ENCODE results near the gene TRIM9. TPM values are rescaled to one million over a fixed set of nuclear protein-coding genes. Genes with fewer than 3 reads are reported as not detected.

Gene TRIM9
- polyA plus RNA-seq, 3 donors from 2014 or later, result 0.17 TPM; not detected in 2

GRCh38 chr14:51023964-51024363 is 70.9 kb downstream of the TRIM9 start:
- H3K4me3 Mint-ChIP-seq, result no peak overlapping the region
- peaks cover 0 to 2% (median 0%) of the 10 kb centered on the region in 6 donors for H3K9me3 Mint-ChIP-seq
- no peak for DNase-seq
- peaks cover 0 to 1% (median under 1%) of the 10 kb centered on the region in 3 donors for H3K27me3 Mint-ChIP-seq (ENCODE audit: low read depth in 3 of 3)
- H3K27ac Mint-ChIP-seq, result no peak overlapping the region
- no peaks in the 10 kb centered on the region for H3K36me3 Mint-ChIP-seq
- no peaks in the 10 kb centered on the region for H3K4me1 Mint-ChIP-seq

GRCh38 chr14:51022769-51023168 is 72.1 kb downstream of the TRIM9 start:
- DNase-seq, result no peak
- Mint-ChIP-seq H3K36me3 (no peaks in the 10 kb centered on the region), H3K27ac (no peak overlapping the region), H3K27me3 (ENCODE audit: low read depth in 3 of 3) (peaks cover 0 to 1% (median 0%) of the 10 kb centered on the region in 3 donors), H3K9me3 (peaks cover 0 to 2% (median 0%) of the 10 kb centered on the region in 6 donors), H3K4me3 (no peak overlapping the region), H3K4me1 (no peaks in the 10 kb centered on the region)

- DNase-seq, result no peak
- Mint-ChIP-seq H3K27ac (no peak overlapping the region), H3K9me3 (peaks cover 0 to 2% (median 0%) of the 10 kb centered on the region in 6 donors), H3K4me1 (no peaks in the 10 kb centered on the region), H3K4me3 (no peak overlapping the region), H3K27me3 (ENCODE audit: low read depth in 3 of 3) (no peaks in the 10 kb centered on the region), H3K36me3 (no peaks in the 10 kb centered on the region)
Observed at GRCh38 chr14:51020024-51020710, 74.7 kb downstream of the TRIM9 start.

GRCh38 chr14:51019089-51019488 is 75.8 kb downstream of the TRIM9 start:
- no peak overlapping the region for H3K27ac Mint-ChIP-seq
- no peaks in the 10 kb centered on the region for H3K36me3 Mint-ChIP-seq
- peaks cover 0 to 2% (median 0%) of the 10 kb centered on the region in 3 donors for H3K27me3 Mint-ChIP-seq (ENCODE audit: low read depth in 3 of 3)
- DNase-seq, result no peak
- H3K9me3 Mint-ChIP-seq, result peaks cover 0 to 2% (median 0%) of the 10 kb centered on the region in 6 donors
- no peak overlapping the region for H3K4me3 Mint-ChIP-seq
- H3K4me1 Mint-ChIP-seq, result no peaks in the 10 kb centered on the region

GRCh38 chr14:51018521-51018920 is 76.4 kb downstream of the TRIM9 start:
- H3K27ac Mint-ChIP-seq, result no peak overlapping the region
- DNase-seq, result no peak
- no peaks in the 10 kb centered on the region for H3K36me3 Mint-ChIP-seq
- H3K27me3 Mint-ChIP-seq (ENCODE audit: low read depth in 3 of 3), result peaks cover 0 to 6% (median 0%) of the 10 kb centered on the region in 3 donors
- H3K9me3 Mint-ChIP-seq, result peaks cover 0 to 2% (median 0%) of the 10 kb centered on the region in 6 donors
- no peak overlapping the region for H3K4me3 Mint-ChIP-seq
- no peaks in the 10 kb centered on the region for H3K4me1 Mint-ChIP-seq

- Mint-ChIP-seq H3K27me3 (ENCODE audit: low read depth in 3 of 3) (peaks cover 0 to 11% (median 0%) of the 10 kb centered on the region in 3 donors), H3K4me1 (no peaks in the 10 kb centered on the region), H3K27ac (no peak overlapping the region), H3K9me3 (no peaks in the 10 kb centered on the region), H3K4me3 (no peak overlapping the region), H3K36me3 (no peaks in the 10 kb centered on the region)
- no peak for DNase-seq
Observed at GRCh38 chr14:51014625-51015024, 80.3 kb downstream of the TRIM9 start.

- Mint-ChIP-seq H3K4me3 (no peak overlapping the region), H3K4me1 (no peaks in the 10 kb centered on the region), H3K36me3 (no peaks in the 10 kb centered on the region), H3K27me3 (ENCODE audit: low read depth in 3 of 3) (peaks cover 0 to 11% (median 0%) of the 10 kb centered on the region in 3 donors), H3K9me3 (no peaks in the 10 kb centered on the region), H3K27ac (no peak overlapping the region)
- no peak for DNase-seq
Observed at GRCh38 chr14:51014086-51014485, 80.8 kb downstream of the TRIM9 start.

- no peak for DNase-seq
- Mint-ChIP-seq H3K27ac (no peak overlapping the region), H3K9me3 (no peaks in the 10 kb centered on the region), H3K4me3 (no peak overlapping the region), H3K4me1 (no peaks in the 10 kb centered on the region), H3K27me3 (ENCODE audit: low read depth in 3 of 3) (peaks cover 0 to 11% (median 0%) of the 10 kb centered on the region in 3 donors), H3K36me3 (no peaks in the 10 kb centered on the region)
Observed at GRCh38 chr14:51012055-51012454, 82.8 kb downstream of the TRIM9 start.

GRCh38 chr14:51008446-51008845 is 86.5 kb downstream of the TRIM9 start:
- H3K27ac Mint-ChIP-seq, result no peak overlapping the region
- H3K36me3 Mint-ChIP-seq, result no peaks in the 10 kb centered on the region
- H3K4me3 Mint-ChIP-seq, result no peak overlapping the region
- H3K9me3 Mint-ChIP-seq, result no peaks in the 10 kb centered on the region
- peaks cover 0 to 9% (median 0%) of the 10 kb centered on the region in 3 donors for H3K27me3 Mint-ChIP-seq (ENCODE audit: low read depth in 3 of 3)
- no peaks in the 10 kb centered on the region for H3K4me1 Mint-ChIP-seq
- DNase-seq, result no peak

- no peaks in the 10 kb centered on the region for H3K4me1 Mint-ChIP-seq
- H3K27me3 Mint-ChIP-seq (ENCODE audit: low read depth in 3 of 3), result peaks cover 0 to 10% (median 0%) of the 10 kb centered on the region in 3 donors
- H3K9me3 Mint-ChIP-seq, result no peaks in the 10 kb centered on the region
- H3K4me3 Mint-ChIP-seq, result no peak overlapping the region
- H3K36me3 Mint-ChIP-seq, result no peaks in the 10 kb centered on the region
- DNase-seq, result no peak
- H3K27ac Mint-ChIP-seq, result no peak overlapping the region
Observed at GRCh38 chr14:51006781-51007211, 88.1 kb downstream of the TRIM9 start.

GRCh38 chr14:51006324-51006723 is 88.6 kb downstream of the TRIM9 start:
- H3K27me3 Mint-ChIP-seq (ENCODE audit: low read depth in 3 of 3), result peaks cover 0 to 6% (median 0%) of the 10 kb centered on the region in 3 donors
- no peaks in the 10 kb centered on the region for H3K4me1 Mint-ChIP-seq
- no peak for DNase-seq
- H3K27ac Mint-ChIP-seq, result no peak overlapping the region
- no peaks in the 10 kb centered on the region for H3K36me3 Mint-ChIP-seq
- no peak overlapping the region for H3K4me3 Mint-ChIP-seq
- no peaks in the 10 kb centered on the region for H3K9me3 Mint-ChIP-seq

- no peaks in the 10 kb centered on the region for H3K9me3 Mint-ChIP-seq
- no peak overlapping the region for H3K27ac Mint-ChIP-seq
- no peak for DNase-seq
- H3K4me3 Mint-ChIP-seq, result no peak overlapping the region
- peaks cover 0 to 10% (median 0%) of the 10 kb centered on the region in 3 donors for H3K27me3 Mint-ChIP-seq (ENCODE audit: low read depth in 3 of 3)
- H3K36me3 Mint-ChIP-seq, result no peaks in the 10 kb centered on the region
- no peaks in the 10 kb centered on the region for H3K4me1 Mint-ChIP-seq
Observed at GRCh38 chr14:51004801-51005526, 89.9 kb downstream of the TRIM9 start.

GRCh38 chr14:51004352-51004800 is 90.5 kb downstream of the TRIM9 start:
- no peak for DNase-seq
- peaks cover 0 to 10% (median 0%) of the 10 kb centered on the region in 3 donors for H3K27me3 Mint-ChIP-seq (ENCODE audit: low read depth in 3 of 3)
- no peaks in the 10 kb centered on the region for H3K9me3 Mint-ChIP-seq
- H3K27ac Mint-ChIP-seq, result no peak overlapping the region
- H3K4me3 Mint-ChIP-seq, result no peak overlapping the region
- no peaks in the 10 kb centered on the region for H3K4me1 Mint-ChIP-seq
- no peaks in the 10 kb centered on the region for H3K36me3 Mint-ChIP-seq

GRCh38 chr14:51002406-51002999 is 92.4 kb downstream of the TRIM9 start:
- DNase-seq, result no peak
- Mint-ChIP-seq H3K4me1 (no peaks in the 10 kb centered on the region), H3K9me3 (no peaks in the 10 kb centered on the region), H3K4me3 (no peak overlapping the region), H3K27me3 (ENCODE audit: low read depth in 3 of 3) (peaks cover 0 to 11% (median 0%) of the 10 kb centered on the region in 3 donors), H3K27ac (no peak overlapping the region), H3K36me3 (no peaks in the 10 kb centered on the region)
